ENCODE data around the gene LGR4. TPM values are rescaled to one million over a fixed set of nuclear protein-coding genes. Genes with fewer than 3 reads are reported as not detected.

The LGR4 gene
- total RNA-seq, 1 donor from 2014 or later = 15.9 TPM

GRCh38 chr11:27372164-27372563, 100.4 kb downstream of the LGR4 start:
- Histone ChIP-seq H3K27me3 (ENCODE audit: control insufficient read depth, insufficient read depth, low read length) (no peaks in the 10 kb centered on the region), H3K36me3 (ENCODE audit: control insufficient read depth, insufficient read depth, low read length) (peaks cover 1% of the 10 kb centered on the region), H3K4me3 (ENCODE audit: low read depth, low read length) (no peak overlapping the region)
- TF ChIP-seq, protein P1, sequence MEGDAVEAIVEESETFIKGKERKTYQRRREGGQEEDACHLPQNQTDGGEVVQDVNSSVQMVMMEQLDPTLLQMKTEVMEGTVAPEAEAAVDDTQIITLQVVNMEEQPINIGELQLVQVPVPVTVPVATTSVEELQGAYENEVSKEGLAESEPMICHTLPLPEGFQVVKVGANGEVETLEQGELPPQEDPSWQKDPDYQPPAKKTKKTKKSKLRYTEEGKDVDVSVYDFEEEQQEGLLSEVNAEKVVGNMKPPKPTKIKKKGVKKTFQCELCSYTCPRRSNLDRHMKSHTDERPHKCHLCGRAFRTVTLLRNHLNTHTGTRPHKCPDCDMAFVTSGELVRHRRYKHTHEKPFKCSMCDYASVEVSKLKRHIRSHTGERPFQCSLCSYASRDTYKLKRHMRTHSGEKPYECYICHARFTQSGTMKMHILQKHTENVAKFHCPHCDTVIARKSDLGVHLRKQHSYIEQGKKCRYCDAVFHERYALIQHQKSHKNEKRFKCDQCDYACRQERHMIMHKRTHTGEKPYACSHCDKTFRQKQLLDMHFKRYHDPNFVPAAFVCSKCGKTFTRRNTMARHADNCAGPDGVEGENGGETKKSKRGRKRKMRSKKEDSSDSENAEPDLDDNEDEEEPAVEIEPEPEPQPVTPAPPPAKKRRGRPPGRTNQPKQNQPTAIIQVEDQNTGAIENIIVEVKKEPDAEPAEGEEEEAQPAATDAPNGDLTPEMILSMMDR (IDR thresholded peaks at IDR 0.05; ENCODE audit: insufficient read depth, low read length, poor library complexity, severe bottlenecking) = no peak
- no peak for DNase-seq (ENCODE audit: low read depth)

DNA sequence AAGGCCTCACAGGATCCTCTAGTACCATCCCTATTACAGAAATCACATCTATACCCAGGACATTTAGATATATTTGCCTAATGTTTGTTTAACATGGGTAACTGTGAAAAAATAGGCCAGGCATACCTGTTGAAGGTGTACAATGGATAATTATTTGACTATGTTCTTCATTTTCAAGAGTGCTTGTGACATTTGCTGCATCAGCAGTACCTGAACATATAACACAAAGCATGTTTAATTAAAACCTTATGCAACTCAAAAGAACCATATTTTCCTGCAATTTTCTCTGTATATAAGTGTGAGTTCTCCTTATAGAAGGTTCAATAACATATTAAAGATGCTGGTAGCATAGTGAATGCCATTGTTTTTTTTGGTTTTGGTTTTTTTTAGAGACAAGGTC, 101.1 kb downstream of the LGR4 start:
- H3K27me3 ChIP-seq (ENCODE audit: control insufficient read depth, insufficient read depth, low read length) = no peaks in the 10 kb centered on the region
- no peak for DNase-seq (ENCODE audit: low read depth)
- no peak overlapping the region for H3K4me3 ChIP-seq (ENCODE audit: low read depth, low read length)
- TF ChIP-seq, protein P1 (IDR thresholded peaks at IDR 0.05; ENCODE audit: insufficient read depth, low read length, poor library complexity, severe bottlenecking) = no peak
- peaks cover 1% of the 10 kb centered on the region for H3K36me3 ChIP-seq (ENCODE audit: control insufficient read depth, insufficient read depth, low read length)

GRCh38 chr11:27370374-27370773, 102.2 kb downstream of the LGR4 start:
- Histone ChIP-seq H3K27me3 (ENCODE audit: control insufficient read depth, insufficient read depth, low read length) (no peaks in the 10 kb centered on the region), H3K4me3 (ENCODE audit: low read depth, low read length) (no peak overlapping the region), H3K36me3 (ENCODE audit: control insufficient read depth, insufficient read depth, low read length) (peaks cover 1% of the 10 kb centered on the region)
- TF ChIP-seq, protein P1 (IDR thresholded peaks at IDR 0.05; ENCODE audit: insufficient read depth, low read length, poor library complexity, severe bottlenecking) = no peak
- no peak for DNase-seq (ENCODE audit: low read depth)

DNA sequence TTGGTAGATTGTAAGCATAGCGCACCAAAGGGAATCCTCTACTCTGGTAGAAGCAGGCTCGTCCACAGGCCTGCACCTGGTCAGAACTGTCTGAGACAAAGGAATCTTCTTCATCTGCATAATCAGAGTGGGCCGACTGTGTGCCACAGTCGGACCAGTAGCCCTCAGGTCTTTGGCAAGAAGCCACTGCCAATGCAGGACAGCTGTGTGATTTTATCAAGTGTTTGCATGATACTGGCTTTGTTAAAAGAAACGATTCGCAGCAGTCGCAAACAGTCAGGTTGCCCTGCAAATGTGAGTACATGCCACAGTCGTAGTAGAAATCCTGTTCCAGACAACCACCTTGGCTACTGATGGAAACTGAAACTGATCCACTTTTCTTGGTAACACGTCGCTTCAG, 104.7 kb downstream of the LGR4 start:
- TF ChIP-seq, protein P1 (IDR thresholded peaks at IDR 0.05; ENCODE audit: insufficient read depth, low read length, poor library complexity, severe bottlenecking) = no peak
- no peak for DNase-seq (ENCODE audit: low read depth)
- no peaks in the 10 kb centered on the region for H3K27me3 ChIP-seq (ENCODE audit: control insufficient read depth, insufficient read depth, low read length)
- H3K4me3 ChIP-seq (ENCODE audit: low read depth, low read length) = no peak overlapping the region
- H3K36me3 ChIP-seq (ENCODE audit: control insufficient read depth, insufficient read depth, low read length) = peaks cover 1% of the 10 kb centered on the region

- TF ChIP-seq, protein P1 (IDR thresholded peaks at IDR 0.05; ENCODE audit: insufficient read depth, low read length, poor library complexity, severe bottlenecking) = no peak
- no peak for DNase-seq (ENCODE audit: low read depth)
- Histone ChIP-seq H3K27me3 (ENCODE audit: control insufficient read depth, insufficient read depth, low read length) (no peaks in the 10 kb centered on the region), H3K4me3 (ENCODE audit: low read depth, low read length) (peak overlapping the region; percentile 77), H3K36me3 (ENCODE audit: control insufficient read depth, insufficient read depth, low read length) (peaks cover 1% of the 10 kb centered on the region)
Measured at GRCh38 chr11:27363576-27364117, 108.9 kb downstream of the LGR4 start.

Measured in kidney epithelial cell (primary cell).